Measurements from ENCODE around the gene ITPR2. TPM values are rescaled to one million over a fixed set of nuclear protein-coding genes. Genes with fewer than 3 reads are reported as not detected.

ITPR2 gene
- total RNA-seq, 3 donors from 2014 or later (not counting 1 experiment from before 2014, with no cell fraction given): 59.1 to 70.7 (median 68.2) TPM

DNA sequence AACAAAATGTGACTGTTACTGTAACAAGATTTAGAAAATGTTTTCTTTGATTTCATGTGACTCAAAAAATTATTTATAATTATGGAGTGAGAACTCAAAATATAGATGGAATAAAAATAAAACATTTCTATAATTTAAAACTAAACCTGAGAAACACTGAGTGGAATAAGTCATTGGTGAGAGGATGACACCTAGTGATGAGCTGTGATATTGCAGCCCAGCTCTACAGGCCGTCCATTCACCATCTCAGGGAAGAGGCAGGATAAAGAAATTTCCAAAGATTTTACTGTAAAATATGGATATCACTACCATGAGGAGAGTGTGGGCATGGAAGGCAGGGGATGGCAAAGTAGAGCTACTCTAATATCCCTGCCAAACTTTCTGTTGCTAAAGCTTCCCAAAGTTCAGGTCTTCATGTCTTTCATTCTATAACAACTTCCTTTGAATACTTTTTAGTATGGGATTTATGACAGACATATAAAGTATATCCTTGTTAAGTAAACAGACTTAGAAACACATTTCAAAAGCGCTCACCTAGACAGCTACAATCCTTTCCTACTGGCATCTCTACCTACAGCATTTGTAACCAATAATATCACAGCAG lies 308.0 kb downstream of the ITPR2 start:
- no peaks in the 10 kb centered on the region for H3K27me3 ChIP-seq (ENCODE audit: control insufficient read depth, insufficient read depth, low read length)
- H3K36me3 ChIP-seq (ENCODE audit: control insufficient read depth, insufficient read depth, low read length): peaks cover 2% of the 10 kb centered on the region
- H3K4me1 Mint-ChIP-seq: peaks cover 18 to 24% of the 10 kb centered on the region in 2 donors
- H3K27ac ChIP-seq (ENCODE audit: low read length): no peak overlapping the region
- no peaks in the 10 kb centered on the region for H3K27me3 Mint-ChIP-seq (ENCODE audit: low read depth in 2 of 2)
- intact Hi-C loops (cut with micrococcal nuclease): no loop called here
- TF ChIP-seq, protein P1, sequence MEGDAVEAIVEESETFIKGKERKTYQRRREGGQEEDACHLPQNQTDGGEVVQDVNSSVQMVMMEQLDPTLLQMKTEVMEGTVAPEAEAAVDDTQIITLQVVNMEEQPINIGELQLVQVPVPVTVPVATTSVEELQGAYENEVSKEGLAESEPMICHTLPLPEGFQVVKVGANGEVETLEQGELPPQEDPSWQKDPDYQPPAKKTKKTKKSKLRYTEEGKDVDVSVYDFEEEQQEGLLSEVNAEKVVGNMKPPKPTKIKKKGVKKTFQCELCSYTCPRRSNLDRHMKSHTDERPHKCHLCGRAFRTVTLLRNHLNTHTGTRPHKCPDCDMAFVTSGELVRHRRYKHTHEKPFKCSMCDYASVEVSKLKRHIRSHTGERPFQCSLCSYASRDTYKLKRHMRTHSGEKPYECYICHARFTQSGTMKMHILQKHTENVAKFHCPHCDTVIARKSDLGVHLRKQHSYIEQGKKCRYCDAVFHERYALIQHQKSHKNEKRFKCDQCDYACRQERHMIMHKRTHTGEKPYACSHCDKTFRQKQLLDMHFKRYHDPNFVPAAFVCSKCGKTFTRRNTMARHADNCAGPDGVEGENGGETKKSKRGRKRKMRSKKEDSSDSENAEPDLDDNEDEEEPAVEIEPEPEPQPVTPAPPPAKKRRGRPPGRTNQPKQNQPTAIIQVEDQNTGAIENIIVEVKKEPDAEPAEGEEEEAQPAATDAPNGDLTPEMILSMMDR (IDR thresholded peaks at IDR 0.05): peak; percentile 11
- no peak for ATAC-seq
- H3K9me3 ChIP-seq (ENCODE audit: control insufficient read depth, insufficient read depth, low read length): peaks cover 7% of the 10 kb centered on the region
- peaks cover 20% of the 10 kb centered on the region for H3K36me3 Mint-ChIP-seq
- H3K27ac Mint-ChIP-seq: no peak overlapping the region
- DNase-seq: peak in 1 of 2 donors; percentile 13
- peaks cover 4% of the 10 kb centered on the region for H3K4me1 ChIP-seq (ENCODE audit: control insufficient read depth, insufficient read depth, low read length)
- H3K4me3 Mint-ChIP-seq: no peak overlapping the region
- no peak overlapping the region for H3K4me3 ChIP-seq (ENCODE audit: low read length)
- 93% methylated on average over 2 of the region's 2 CpGs for WGBS (ENCODE audit: insufficient coverage)
- H3K9me3 Mint-ChIP-seq: peaks cover 6 to 7% of the 10 kb centered on the region in 2 donors

DNA sequence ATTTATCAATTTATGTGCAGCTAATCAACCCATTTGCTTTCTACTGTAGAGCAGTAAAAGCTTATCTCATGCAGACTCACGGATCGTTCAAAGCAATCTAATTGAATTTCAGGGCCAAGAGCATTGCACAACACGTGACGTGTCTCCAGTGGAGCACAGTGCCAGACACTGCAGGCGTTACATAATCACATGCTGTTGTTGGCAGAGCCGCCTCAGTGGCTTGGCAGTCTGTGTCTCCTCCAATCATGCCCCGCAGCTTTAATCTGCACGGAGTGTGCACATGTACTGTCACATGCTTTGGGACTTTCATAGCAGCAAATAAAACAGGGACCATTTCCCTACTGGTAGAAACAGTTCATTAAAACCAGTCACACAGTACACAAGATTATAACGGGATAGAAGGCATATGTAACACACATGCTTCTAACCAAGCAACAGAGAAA lies 309.3 kb downstream of the ITPR2 start:
- WGBS (ENCODE audit: insufficient coverage): 95% methylated on average over 9 of the region's 9 CpGs
- Histone ChIP-seq H3K27ac (ENCODE audit: low read length) (no peak overlapping the region), H3K4me1 (ENCODE audit: control insufficient read depth, insufficient read depth, low read length) (peaks cover 4% of the 10 kb centered on the region), H3K4me3 (ENCODE audit: low read length) (no peak overlapping the region), H3K36me3 (ENCODE audit: control insufficient read depth, insufficient read depth, low read length) (peaks cover 2% of the 10 kb centered on the region), H3K9me3 (ENCODE audit: control insufficient read depth, insufficient read depth, low read length) (peaks cover 7% of the 10 kb centered on the region), H3K27me3 (ENCODE audit: control insufficient read depth, insufficient read depth, low read length) (no peaks in the 10 kb centered on the region)
- intact Hi-C loops (cut with micrococcal nuclease): no loop called here
- peaks cover 24 to 30% of the 10 kb centered on the region in 2 donors for H3K4me1 Mint-ChIP-seq
- peaks cover 20% of the 10 kb centered on the region for H3K36me3 Mint-ChIP-seq
- no peaks in the 10 kb centered on the region for H3K27me3 Mint-ChIP-seq (ENCODE audit: low read depth in 2 of 2)
- H3K27ac Mint-ChIP-seq: no peak overlapping the region
- DNase-seq (no peak), ATAC-seq (peak in 1 of 3 donors; percentile 75)
- peaks cover 6 to 7% of the 10 kb centered on the region in 2 donors for H3K9me3 Mint-ChIP-seq
- TF ChIP-seq, protein P1 (IDR thresholded peaks at IDR 0.05): no peak
- no peak overlapping the region for H3K4me3 Mint-ChIP-seq

GRCh38 chr12:26520869-26521268 lies 312.1 kb downstream of the ITPR2 start:
- Mint-ChIP-seq H3K4me1 (peaks cover 24 to 30% of the 10 kb centered on the region in 2 donors), H3K9me3 (peaks cover 4 to 6% of the 10 kb centered on the region in 2 donors), H3K36me3 (peaks cover 10% of the 10 kb centered on the region), H3K4me3 (no peak overlapping the region), H3K27me3 (ENCODE audit: low read depth in 2 of 2) (no peaks in the 10 kb centered on the region), H3K27ac (no peak overlapping the region)
- Histone ChIP-seq H3K4me3 (ENCODE audit: low read length) (no peak overlapping the region), H3K9me3 (ENCODE audit: control insufficient read depth, insufficient read depth, low read length) (peaks cover 6% of the 10 kb centered on the region), H3K36me3 (ENCODE audit: control insufficient read depth, insufficient read depth, low read length) (no peaks in the 10 kb centered on the region), H3K27me3 (ENCODE audit: control insufficient read depth, insufficient read depth, low read length) (no peaks in the 10 kb centered on the region), H3K4me1 (ENCODE audit: control insufficient read depth, insufficient read depth, low read length) (peaks cover 4% of the 10 kb centered on the region), H3K27ac (ENCODE audit: low read length) (no peak overlapping the region)
- TF ChIP-seq, protein P1 (IDR thresholded peaks at IDR 0.05): no peak
- ATAC-seq (no peak), DNase-seq (no peak)
- intact Hi-C loops (cut with micrococcal nuclease): no loop called here

DNA sequence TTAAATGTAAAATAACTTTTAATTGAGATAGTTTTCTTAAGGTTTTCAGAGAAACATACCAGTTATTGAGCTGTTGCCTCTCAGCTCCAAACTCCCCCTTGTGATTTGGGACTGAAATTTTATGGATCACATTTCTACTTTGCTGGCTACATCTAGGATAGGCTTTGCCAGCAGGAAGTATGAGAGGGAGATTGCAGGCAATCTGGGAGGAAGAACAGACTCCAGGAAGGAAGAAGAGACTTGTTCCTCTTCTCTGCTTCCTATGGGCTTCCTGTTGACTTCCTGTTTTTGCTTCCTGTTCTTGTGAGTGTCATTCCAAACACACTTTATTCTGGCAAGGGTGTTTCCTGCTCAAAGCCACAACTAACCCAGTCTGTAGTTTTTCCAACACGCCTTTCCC lies 312.9 kb downstream of the ITPR2 start:
- Mint-ChIP-seq H3K9me3 (peaks cover 0 to 2% of the 10 kb centered on the region in 2 donors), H3K27ac (no peak overlapping the region), H3K4me3 (no peak overlapping the region), H3K27me3 (ENCODE audit: low read depth in 2 of 2) (no peaks in the 10 kb centered on the region), H3K4me1 (peaks cover 27 to 34% of the 10 kb centered on the region in 2 donors), H3K36me3 (peaks cover 2% of the 10 kb centered on the region)
- ATAC-seq (no peak), DNase-seq (no peak)
- peaks cover 3% of the 10 kb centered on the region for H3K9me3 ChIP-seq (ENCODE audit: control insufficient read depth, insufficient read depth, low read length)
- intact Hi-C loops (cut with micrococcal nuclease): no loop called here
- WGBS (ENCODE audit: insufficient coverage): 81% methylated on average over 1 of the region's 1 CpG
- TF ChIP-seq, protein P1 (IDR thresholded peaks at IDR 0.05): no peak
- H3K27me3 ChIP-seq (ENCODE audit: control insufficient read depth, insufficient read depth, low read length): no peaks in the 10 kb centered on the region
- peaks cover 4% of the 10 kb centered on the region for H3K4me1 ChIP-seq (ENCODE audit: control insufficient read depth, insufficient read depth, low read length)
- H3K36me3 ChIP-seq (ENCODE audit: control insufficient read depth, insufficient read depth, low read length): no peaks in the 10 kb centered on the region
- H3K27ac ChIP-seq (ENCODE audit: low read length): no peak overlapping the region
- no peak overlapping the region for H3K4me3 ChIP-seq (ENCODE audit: low read length)
